GM13976 (cell line): ENCODE results near the gene FAM204A.

Experiments used
- DNase-seq: peaks from one replicate; pipeline ENCODE4 v3.0.0; 2012; ENCODE audit warnings: low spot score
- in situ Hi-C: fragments of 300-500 bp; cut with MboI; formaldehyde crosslinking; loops from one replicate; pipeline ENCODE4 v1.12.0; 2022; ENCODE audit warnings: low sequenced_read_pairs, mixed read lengths, inconsistent platforms; ENCODE audit not compliant: unreplicated experiment
- TF ChIP-seq, protein P1 (sequence below): IDR thresholded peaks from 2 replicates; pipeline ENCODE4 v1.5.1; 2012; ENCODE audit warnings: borderline replicate concordance, mild to moderate bottlenecking; ENCODE audit not compliant: insufficient read depth; ENCODE audit errors: extremely low read depth, missing control alignments, control extremely low read depth

FAM204A gene

DNA sequence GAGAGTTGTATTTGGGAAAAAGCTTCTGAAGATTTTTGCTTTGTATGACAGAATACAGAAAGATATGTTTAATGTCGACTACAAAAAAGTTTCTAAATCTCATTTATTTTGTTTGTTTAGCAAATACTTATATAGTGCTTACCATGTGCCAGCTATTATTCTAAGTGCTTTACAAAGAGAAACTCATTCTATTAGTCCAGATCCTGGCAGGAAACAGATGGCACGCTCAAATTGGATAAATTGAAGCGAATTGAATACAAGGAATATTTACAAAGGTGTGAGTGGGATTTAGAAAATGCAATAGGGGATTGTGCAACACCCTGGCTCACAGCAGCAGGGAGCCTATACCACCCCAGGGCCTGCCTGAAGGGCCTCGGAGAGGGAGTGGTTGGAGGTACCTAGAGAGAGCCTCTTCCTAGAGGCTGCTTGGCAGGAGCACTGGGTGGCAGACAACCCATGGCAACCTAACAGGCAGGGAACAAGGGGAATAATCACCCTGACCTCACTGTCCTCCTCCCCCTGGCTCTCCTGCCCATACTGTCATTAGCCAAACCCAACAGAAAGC is 27.6 kb upstream of the FAM204A start:
- TF ChIP-seq, protein P1, sequence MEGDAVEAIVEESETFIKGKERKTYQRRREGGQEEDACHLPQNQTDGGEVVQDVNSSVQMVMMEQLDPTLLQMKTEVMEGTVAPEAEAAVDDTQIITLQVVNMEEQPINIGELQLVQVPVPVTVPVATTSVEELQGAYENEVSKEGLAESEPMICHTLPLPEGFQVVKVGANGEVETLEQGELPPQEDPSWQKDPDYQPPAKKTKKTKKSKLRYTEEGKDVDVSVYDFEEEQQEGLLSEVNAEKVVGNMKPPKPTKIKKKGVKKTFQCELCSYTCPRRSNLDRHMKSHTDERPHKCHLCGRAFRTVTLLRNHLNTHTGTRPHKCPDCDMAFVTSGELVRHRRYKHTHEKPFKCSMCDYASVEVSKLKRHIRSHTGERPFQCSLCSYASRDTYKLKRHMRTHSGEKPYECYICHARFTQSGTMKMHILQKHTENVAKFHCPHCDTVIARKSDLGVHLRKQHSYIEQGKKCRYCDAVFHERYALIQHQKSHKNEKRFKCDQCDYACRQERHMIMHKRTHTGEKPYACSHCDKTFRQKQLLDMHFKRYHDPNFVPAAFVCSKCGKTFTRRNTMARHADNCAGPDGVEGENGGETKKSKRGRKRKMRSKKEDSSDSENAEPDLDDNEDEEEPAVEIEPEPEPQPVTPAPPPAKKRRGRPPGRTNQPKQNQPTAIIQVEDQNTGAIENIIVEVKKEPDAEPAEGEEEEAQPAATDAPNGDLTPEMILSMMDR = no peak
- DNase-seq = no peak

GRCh38 chr10:118365702-118366101 is 23.6 kb upstream of the FAM204A start:
- no peak for DNase-seq
- TF ChIP-seq, protein P1 = no peak
- in situ Hi-C loops = no loop called here

More for the DNA sequence above, 27.6 kb upstream of the FAM204A start:
- in situ Hi-C loops = no loop called here

DNA sequence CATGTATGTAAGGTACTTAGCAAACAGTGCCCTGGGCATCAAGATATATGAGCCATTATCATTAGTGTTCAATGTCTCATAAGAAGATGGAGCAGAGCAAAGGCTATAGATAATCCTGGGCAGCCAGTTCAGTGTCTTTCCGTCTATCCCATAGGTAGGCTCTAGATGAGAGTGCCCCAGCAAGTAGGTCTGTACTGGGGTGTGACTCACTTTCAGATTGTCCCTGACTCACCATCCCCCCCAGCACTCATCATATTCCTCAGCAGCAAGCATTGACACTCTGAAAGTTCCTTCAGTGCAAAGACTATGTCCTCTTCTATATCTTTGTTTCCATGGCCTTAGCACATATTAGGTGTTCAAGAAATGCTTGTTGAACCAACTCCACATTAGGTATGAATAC is 20.0 kb upstream of the FAM204A start:
- TF ChIP-seq, protein P1 = no peak
- in situ Hi-C loops = no loop called here

GRCh38 chr10:118358327-118358726 is 16.2 kb upstream of the FAM204A start:
- in situ Hi-C loops = no loop called here
- no peak for DNase-seq
- TF ChIP-seq, protein P1 = no peak

More for the DNA sequence above, 20.0 kb upstream of the FAM204A start:
- DNase-seq = no peak

GRCh38 chr10:118357841-118358240 is 15.7 kb upstream of the FAM204A start:
- in situ Hi-C loops = no loop called here
- DNase-seq = no peak
- TF ChIP-seq, protein P1 = no peak

- TF ChIP-seq, protein P1 = no peak
- in situ Hi-C loops = no loop called here
- DNase-seq = no peak
These were observed 14.5 kb upstream of the FAM204A start for GRCh38 chr10:118356628-118357027.

GRCh38 chr10:118355234-118355633 is 13.1 kb upstream of the FAM204A start:
- TF ChIP-seq, protein P1 = no peak
- in situ Hi-C loops = no loop called here
- no peak for DNase-seq
